NCI-H446 treated with DMSO at 0.1 percent for 48 hours (cell line): Measurements from ENCODE around the gene DEFB132.

ENCODE experiments used
- DNase-seq: peaks from one replicate; lab custom pipeline; 2025; lab: John Stamatoyannopoulos, UW

The DEFB132 gene

DNA sequence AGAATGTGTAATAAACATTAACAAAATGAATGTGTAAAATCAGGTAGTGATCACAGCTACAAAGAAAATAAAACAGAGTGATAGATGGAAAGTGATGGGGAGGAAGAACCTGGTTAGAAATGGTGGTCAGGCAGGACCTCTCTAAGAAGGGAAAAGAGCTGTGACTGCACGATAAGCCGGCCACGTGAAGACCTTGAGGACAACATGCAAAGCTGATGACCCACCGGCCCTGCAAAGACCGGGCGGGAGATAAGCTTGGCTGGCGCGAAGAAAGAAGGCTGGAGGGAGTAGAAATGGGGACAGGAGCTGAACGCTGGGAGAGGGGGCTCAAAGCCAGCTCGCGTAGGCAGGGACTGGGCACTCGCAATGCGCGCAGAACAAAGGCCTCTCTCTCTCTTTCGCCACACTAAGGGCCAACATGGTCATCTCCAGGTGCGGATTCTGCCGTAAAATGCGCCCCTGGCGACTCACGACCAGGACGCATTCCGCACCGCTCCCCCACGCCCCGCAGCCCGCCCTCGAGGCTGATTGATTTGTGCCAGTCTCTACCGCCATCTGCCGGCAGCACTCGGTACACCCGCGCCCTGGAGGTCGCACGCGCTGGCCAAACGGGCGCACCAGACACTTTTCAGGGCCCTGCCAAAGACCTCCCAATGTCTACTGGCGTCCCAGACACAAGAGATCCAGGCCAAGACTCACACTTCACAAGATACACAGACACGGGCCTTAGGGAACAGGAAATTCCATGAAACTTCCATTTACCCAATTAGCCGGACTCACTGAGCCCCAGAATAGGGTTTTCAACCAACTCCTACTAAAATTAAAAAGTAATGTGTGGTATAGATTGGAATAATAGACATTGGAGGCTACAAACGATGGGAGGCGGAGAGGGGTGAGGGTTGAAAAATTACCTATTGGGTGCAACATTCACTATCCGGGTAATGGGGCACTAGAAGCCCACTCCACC lies 9.4 kb downstream of the DEFB132 start:
- peak; percentile 44 for DNase-seq

DNA sequence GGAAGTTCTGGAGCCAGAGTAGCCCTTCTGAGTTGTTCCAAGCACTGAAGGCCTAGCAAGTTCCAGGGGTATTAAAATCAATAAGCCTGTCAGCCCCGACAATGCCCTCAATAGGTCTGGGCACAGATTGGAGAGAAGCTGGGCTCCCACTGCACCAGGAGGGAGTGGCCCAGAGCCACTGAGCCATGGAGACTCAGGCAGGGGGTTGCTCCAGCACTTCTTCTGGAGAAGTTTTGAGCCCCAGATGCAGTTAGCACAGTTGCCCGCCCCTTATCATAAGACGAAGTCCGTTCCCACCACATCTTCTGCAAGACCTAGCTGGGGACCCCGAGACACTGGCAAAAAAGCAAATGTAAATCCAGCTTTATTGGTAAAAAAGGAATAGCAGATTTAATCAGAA lies 13.0 kb downstream of the DEFB132 start:
- no peak for DNase-seq

DNA sequence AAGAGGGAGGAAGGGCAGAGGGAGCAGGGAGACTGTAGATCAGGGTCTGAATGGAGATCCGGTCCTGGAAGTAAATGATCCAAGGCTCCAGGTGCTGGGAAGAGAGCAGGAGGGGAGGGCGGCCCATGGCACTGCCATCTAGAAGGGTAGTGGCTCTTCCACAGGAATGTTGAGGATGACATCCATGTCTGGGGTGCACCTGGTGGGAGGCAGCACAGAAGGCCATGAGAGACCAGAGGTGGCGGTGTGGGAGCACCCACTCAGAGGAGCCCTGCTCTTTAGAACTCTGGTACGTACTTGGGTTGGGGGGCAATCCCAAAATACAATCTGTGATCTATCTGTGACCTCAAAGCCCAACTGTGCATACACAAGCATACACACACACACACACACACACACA lies 13.5 kb downstream of the DEFB132 start:
- no peak for DNase-seq

DNA sequence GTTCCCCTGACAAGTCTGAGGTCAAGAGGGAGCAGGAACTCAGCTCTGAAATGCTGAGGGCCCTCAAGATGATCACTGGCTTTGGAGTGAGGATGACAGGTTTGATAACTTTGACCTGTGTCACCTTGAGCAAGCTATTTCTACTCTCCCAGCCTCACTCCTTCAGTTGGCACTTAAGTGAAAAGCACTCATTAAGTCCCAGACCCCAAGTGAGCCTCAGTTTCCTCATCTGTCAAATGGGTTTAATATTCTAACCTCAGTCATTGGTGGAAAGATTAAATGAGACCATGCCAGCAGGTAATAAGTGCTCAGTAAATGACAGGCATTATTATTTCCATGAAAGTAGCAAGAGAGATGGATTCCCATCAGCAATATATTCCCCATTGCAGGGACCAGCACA lies 14.0 kb downstream of the DEFB132 start:
- DNase-seq, result no peak

DNA sequence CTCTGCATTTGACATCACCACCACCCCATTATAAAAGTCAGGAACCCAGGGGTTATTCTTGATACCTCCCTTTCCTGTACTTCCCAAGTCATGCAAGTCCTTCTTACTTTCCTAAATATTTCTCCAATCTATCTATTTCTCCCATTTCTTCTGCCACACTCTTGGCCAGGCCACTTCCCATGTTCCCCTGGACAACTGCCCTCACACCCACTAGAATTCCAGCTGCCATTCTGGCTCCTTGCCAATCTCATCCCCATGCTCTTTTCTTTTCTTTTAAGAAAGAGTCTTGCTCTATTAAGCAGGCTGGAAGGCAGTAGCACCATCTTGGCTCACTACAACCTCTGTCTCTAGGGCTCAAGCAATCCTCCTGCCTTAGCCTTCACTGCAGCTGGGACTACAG lies 15.2 kb downstream of the DEFB132 start:
- DNase-seq, result no peak

DNA sequence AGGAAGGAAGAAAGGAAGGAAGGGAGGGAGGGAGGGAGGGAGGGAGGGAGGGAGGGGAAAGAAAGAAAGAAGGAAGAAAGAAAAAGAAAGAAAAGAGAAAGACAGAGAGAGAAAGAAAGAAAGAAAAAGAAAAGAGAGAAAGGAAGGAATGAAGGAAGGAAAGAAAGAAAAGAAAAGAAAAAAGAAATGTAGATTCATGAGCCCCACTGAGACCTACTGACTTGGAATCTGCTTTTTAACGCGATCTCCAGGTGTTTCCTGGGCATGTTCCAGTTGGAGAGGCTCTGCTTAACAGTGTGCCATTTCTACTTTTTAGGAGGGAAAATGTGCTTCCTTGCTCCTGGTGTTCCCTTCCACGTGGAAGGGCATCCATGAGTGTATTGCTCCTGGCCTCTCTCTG lies 16.4 kb downstream of the DEFB132 start:
- DNase-seq, result no peak

DNA sequence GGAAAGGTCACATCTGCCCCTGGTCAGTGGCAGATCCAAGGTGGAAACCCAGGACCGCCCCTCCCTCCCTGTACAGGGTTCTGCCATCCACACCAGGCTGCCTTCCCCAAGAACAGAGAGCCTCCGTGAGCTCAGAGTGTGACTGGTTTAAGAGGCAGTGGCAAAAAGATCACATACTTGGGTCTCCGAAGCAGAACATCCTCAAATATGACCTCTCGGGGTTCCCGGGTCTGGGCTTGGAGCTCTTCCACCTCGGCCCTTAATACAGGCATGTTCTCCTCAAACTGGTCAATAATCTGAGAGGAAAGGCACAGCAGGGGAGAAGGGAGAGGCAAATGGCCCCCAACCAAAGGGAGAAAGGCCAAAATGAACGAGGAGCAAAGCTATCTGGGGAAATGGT lies 18.3 kb downstream of the DEFB132 start:
- no peak for DNase-seq

DNA sequence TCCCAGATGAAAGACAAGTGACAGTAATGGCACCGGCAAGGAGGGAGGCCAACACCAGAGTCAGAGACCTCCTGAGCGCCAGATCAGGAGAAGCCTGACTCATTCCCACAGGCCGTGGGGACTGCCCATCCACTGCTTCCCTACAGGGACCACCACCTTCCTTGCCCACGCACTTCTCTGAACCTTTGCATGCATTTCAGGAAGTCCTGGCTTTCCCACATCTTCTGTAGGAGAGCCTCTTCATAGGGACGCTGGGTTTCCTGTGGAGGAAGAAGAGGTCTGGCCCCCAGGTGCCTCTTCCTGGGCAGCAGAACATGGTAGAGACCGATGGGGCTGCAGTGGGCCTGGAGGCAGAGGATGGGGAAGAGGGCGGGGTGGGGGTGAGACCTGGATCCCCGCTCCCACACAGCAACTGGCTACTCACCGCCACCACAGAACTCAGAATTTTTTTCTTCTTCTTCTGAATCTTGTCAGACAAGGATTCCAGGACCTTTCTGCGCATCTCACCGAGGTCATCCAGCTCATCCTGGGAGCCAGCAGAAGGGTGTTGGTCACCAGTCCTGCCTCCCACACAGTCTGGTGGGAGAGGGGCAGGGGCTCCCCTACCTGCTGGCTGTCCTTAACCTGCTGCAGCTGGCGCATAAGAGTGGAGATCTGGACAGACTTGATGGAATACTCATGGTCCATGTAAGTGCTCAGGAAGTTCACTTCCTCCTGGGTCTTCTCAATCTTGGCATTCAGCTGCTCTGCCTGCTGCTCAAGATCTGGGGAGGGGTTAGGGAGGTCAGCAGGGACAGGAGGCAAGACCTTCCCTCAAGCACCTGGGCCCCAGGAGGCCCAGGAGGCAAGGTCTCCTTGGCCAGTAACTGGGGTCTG lies 19.3 kb downstream of the DEFB132 start:
- DNase-seq, result no peak

- no peak for DNase-seq
These were observed 19.9 kb downstream of the DEFB132 start for GRCh38 chr20:277496-277781.

GRCh38 chr20:278181-278580 lies 20.7 kb downstream of the DEFB132 start:
- no peak for DNase-seq

DNA sequence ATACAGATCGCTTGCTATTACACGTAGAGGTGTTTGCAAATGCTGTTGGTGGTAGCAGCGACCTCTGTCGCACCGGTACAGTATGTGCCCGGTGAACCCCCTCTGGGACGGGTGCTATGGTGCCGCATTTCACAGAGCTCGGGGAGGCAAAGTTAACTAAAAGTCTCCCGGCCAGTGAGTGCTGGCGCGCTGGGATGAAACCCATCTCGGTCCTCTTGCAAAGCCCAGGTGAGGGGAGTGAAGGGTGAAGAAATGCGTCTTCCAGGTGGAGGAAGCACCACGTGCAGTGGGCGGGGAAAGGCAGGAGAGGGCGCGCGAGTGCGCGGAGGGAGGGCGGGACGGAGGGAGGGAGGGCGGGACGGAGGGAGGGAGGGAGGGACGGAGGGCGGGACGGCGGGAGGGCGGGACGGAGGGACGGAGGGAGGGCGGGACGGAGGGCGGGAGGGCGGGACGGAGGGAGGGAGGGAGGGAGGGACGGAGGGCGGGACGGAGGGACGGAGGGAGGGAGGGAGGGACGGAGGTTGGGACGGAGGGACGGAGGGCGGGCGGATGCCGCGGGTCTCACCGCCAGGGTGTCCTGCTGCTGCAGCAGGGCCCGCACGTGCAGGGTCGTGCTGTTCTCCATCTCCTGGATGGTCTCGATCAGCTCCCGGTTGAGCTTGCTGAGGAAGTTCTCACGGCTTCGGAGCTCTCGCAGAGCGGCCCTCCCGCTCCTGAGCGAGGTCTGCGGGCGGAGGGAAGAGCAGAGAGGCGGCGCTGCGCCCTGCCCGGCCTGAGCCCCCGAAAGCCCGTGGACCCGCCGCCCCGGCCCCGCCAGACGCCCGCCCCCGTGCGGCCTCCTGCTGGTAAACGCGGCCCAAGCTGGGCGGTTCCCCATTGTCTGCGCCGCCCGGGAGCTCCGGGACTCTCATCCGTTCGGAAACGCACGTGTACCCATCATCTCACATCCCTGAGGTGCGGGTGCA lies 21.4 kb downstream of the DEFB132 start:
- no peak for DNase-seq

DNA sequence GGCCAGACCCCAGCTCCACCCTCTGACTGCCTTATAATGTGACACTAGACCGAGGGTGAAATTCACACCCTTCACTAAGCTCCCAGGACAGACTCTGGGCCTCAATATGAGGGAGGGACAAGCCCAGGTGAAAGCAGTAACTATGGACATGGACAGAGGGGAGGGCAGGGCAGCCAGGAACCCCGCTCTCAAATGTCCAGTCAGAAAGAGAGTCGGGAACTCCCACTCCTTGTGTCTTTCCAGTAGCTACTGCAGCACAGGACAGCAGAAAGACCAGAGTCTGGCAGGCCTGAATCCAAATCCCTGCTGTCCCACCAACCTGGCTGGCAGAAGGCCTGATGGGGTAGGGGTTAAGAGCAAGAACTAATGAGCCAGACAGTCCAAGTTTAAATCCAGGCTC lies 26.6 kb downstream of the DEFB132 start:
- DNase-seq, result no peak

DNA sequence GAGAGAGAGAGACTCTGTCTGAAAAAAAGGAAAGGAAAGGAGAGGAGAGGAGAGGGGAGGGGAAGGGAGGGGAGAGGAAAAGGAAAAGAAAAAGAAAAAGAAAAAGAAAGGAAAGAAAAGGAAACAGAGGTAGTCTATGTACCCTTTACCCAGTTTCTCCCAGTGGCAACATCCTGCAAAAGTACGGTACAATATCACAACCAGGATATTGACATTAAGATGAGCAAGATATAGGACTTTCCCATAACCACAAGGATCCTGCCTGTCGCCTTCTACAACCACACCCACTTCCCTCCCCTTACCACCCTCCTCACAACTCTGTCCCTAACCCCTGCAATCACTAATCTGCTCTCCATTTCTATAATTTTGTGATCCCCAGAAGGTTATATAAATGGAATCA lies 29.0 kb downstream of the DEFB132 start:
- no peak for DNase-seq

DNA sequence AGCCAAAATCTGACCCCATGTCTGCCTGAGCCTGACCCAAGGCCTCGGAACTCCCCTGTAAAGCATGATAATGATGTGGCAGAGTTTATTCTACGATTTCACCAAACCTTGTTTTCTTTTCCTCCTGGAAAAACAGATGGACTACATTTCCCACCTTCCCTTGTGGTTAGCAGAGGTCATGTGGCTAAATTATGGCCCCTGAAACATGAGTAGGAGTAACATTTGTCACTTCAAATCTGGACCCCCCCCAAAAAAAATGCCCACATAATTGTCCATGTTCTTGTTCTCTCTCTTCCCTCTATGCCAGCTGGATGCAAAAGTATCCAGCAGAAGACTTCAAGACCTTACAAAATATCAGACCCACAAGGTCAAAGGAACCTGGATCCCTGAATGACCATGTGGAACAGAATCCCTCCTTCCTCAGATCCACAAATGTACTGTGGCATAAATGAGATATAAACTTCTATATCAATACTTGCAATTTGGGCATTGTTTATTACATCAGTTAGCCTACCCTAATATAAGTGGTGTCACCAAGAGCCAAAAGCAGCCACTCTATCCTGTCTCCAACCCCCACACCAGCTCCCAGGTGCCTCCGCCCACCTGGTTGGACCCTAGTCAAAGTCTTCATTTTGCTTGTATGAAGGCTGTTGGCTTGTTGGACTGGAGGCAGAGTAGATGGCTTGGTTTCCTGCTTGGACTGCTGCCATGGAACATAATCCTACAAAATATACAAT lies 31.6 kb downstream of the DEFB132 start:
- no peak for DNase-seq

DNA sequence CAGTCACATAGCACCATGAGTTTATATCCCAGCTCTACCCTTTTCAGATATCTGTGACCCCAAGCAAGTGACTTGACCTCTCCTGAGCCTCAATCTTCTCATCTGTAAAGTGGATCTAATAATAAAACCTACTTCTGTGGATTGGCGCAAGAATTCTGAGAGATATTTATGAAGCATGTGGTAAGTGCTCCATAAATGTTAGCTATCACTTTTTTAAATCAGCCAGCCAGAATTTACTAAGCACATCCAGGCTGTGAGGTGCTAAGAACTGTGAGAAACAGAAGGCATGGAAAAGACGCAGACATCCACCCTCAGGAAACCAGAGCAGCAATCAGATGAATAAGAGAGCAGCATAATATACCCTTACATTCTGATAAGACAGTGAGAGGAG lies 32.2 kb downstream of the DEFB132 start:
- no peak for DNase-seq

GRCh38 chr20:290084-290831 lies 32.7 kb downstream of the DEFB132 start, which contains the start of gene C20orf96:
Gene C20orf96 (minus strand): TSS chr20:290750. CDS start chr20:290610, 140 bp downstream.
- peak; percentile 86 for DNase-seq

DNA sequence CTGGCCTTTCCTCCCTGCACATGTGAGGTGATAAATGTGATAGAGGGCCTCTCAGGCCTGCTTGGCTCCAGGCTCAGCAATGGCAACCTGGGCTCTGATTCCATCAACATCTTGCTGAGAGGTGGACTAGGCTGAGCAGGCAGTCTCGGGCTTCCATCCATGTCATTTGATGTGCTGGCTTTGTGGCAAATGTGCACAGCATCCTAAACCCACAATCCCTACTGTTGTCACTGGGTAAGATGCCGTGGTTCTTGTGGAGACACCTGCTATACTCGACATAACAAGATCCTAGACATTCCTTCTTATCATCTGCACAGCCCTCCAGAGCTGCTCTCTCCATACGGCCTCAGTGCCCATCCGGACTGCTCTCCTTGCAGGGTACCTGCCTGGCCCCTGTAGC lies 37.1 kb downstream of the DEFB132 start:
- DNase-seq, result no peak

DNA sequence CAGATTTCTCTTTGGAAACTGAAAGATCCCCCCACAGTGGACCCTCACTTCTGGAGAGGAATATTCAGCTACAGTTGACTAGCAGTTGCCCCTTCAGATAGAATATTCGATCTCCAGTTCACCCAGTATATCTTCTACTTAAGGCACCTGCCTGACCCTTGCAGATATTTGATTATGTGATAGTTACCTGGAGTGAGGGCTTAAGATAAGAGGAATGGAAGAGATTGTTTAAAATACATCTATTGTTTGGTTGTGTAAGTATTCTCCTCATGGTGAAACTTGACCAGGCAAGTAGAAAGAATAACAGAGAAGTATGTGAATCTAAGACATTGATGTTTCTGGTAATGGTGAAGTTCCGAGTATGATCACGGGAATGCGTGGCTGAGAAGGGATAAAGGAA lies 38.3 kb downstream of the DEFB132 start:
- no peak for DNase-seq

- peak; percentile 89 for DNase-seq
These were observed 39.8 kb downstream of the DEFB132 start, which contains the start of gene ZCCHC3 for GRCh38 chr20:297098-297924. Gene ZCCHC3 (plus strand): TSS chr20:297570. CDS start chr20:297587, 17 bp downstream.
